A549 (cell line): ENCODE measurements around the gene DNAH7. TPM values are rescaled to one million over a fixed set of nuclear protein-coding genes. Genes with fewer than 3 reads are reported as not detected.

Experiments
- ATAC-seq, 2 experiments: fragments of 200-7000 bp in 1 of 2; fragments of >200 bp in 1 of 2; cut with Nextera tagmentation in 1 of 2; cut with Tn5 transposase in 1 of 2; 3 replicates each; pipeline versions ENCODE4 v1.8.0 to v1.9.1; 2018 to 2020; ENCODE audit warnings: mild to moderate bottlenecking in 1 of 2, moderate library complexity in 1 of 2
- CTCF ChIA-PET: fragments of 300-600 bp; sonication (Branson Sonifier 250); formaldehyde crosslinking; extraction: SDS; loops from one replicate; lab custom pipeline; 2021; ENCODE audit warnings: antibody characterized with exemption, inconsistent platforms; lab: Yijun Ruan, JAX
- POLR2A ChIA-PET: fragments of 350-600 bp; formaldehyde crosslinking; extraction: SDS; loops from one replicate; lab custom pipeline; 2021; ENCODE audit warnings: antibody characterized with exemption, inconsistent platforms; lab: Yijun Ruan, JAX
- DNase-seq, 2 experiments: peaks; one replicate each; pipeline versions ENCODE4 v3.0.0 to v3.0.0-alpha.2; 2011 to 2016; ENCODE audit warnings: low read depth in 1 of 2, low spot score in 1 of 2
- FAIRE-seq: peaks from 2 replicates; lab custom pipeline; 2011; peaks lifted over from hg19 to GRCh38; lab: Jason Lieb, UNC
- H3K27ac ChIP-seq, 2 experiments: fragments of >200 bp; sonication (Bioruptor Twin); formaldehyde crosslinking; 3 replicates each; pipeline ENCODE4 v1.5.1; 2016 to 2017
- H3K4me1 ChIP-seq: fragments of >200 bp; sonication (Bioruptor Twin); formaldehyde crosslinking; 3 replicates; pipeline ENCODE4 v1.6.1; 2016
- H3K4me2 ChIP-seq: fragments of >200 bp; sonication (Bioruptor Twin); formaldehyde crosslinking; 3 replicates; pipeline ENCODE4 v1.6.1; 2016
- H3K4me3 ChIP-seq: fragments of >200 bp; sonication (Bioruptor Twin); formaldehyde crosslinking; 3 replicates; pipeline ENCODE4 v1.5.1; 2016
- H3K9me3 ChIP-seq: fragments of >200 bp; sonication (Bioruptor Twin); formaldehyde crosslinking; 3 replicates; pipeline ENCODE4 v1.6.1; 2016
- CHD2 ChIP-seq: fragments of 150-350 bp; IDR thresholded peaks from 2 replicates; pipeline ENCODE4 v1.6.1; 2014; ENCODE audit warnings: low read length; ENCODE audit not compliant: partially characterized antibody
- EHMT2 ChIP-seq: fragments of 200-600 bp; sonication (generic); IDR thresholded peaks from 2 replicates; pipeline ENCODE4 v1.6.1; 2016; ENCODE audit warnings: antibody characterized with exemption, low read depth, mild to moderate bottlenecking, moderate library complexity
- FOSL2 ChIP-seq, 2 experiments: fragments of 450-650 bp in 1 of 2; fragments of >200 bp in 1 of 2; sonication (Bioruptor Twin) in 1 of 2; formaldehyde crosslinking; IDR thresholded peaks; 2 replicates each; pipeline versions ENCODE4 v1.5.0 to v1.6.1; 2016 to 2020; ENCODE audit warnings: mild to moderate bottlenecking in 1 of 2, moderate library complexity in 1 of 2
- FOXS1 ChIP-seq: fragments of 250-450 bp; sonication (Bioruptor Pico); IDR thresholded peaks from 2 replicates; pipeline ENCODE4 v1.5.0; 2020; ENCODE audit warnings: mild to moderate bottlenecking, moderate library complexity
- GATA3 ChIP-seq: IDR thresholded peaks from 2 replicates; pipeline ENCODE4 v1.6.1; 2012; ENCODE audit warnings: borderline replicate concordance
- HOXA7 ChIP-seq: fragments of 250-450 bp; sonication (Bioruptor Pico); IDR thresholded peaks from 2 replicates; pipeline ENCODE4 v1.5.0; 2020; ENCODE audit warnings: mild to moderate bottlenecking, moderate library complexity
- HOXB13 ChIP-seq: fragments of 250-450 bp; sonication (Bioruptor Pico); IDR thresholded peaks from 2 replicates; pipeline ENCODE4 v1.5.0; 2020; ENCODE audit warnings: low read depth, mild to moderate bottlenecking, moderate library complexity
- MAZ ChIP-seq: fragments of 150-350 bp; IDR thresholded peaks from 2 replicates; pipeline ENCODE4 v1.6.1; 2014; ENCODE audit warnings: antibody characterized with exemption, low read depth, low read length, borderline replicate concordance
- MYC ChIP-seq: IDR thresholded peaks from 2 replicates; pipeline ENCODE4 v1.6.1; 2012; ENCODE audit warnings: mild to moderate bottlenecking, inconsistent platforms, low read length, improper control_type of control experiment, borderline replicate concordance
- NFE2L2 ChIP-seq: fragments of 150-350 bp; conservative IDR thresholded peaks from 2 replicates; pipeline ENCODE4 v1.6.1; 2014; ENCODE audit warnings: low read length
- NPAS2 ChIP-seq: fragments of 250-450 bp; sonication (Bioruptor Pico); IDR thresholded peaks from 2 replicates; pipeline ENCODE4 v1.8.0; 2022; ENCODE audit warnings: mild to moderate bottlenecking, moderate library complexity, borderline replicate concordance
- RCOR1 ChIP-seq: fragments of 150-350 bp; IDR thresholded peaks from 2 replicates; pipeline ENCODE4 v1.6.1; 2014; ENCODE audit warnings: antibody characterized with exemption, low read length, low read depth
- TFCP2L1 ChIP-seq: fragments of 250-450 bp; sonication (Bioruptor Pico); IDR thresholded peaks from 2 replicates; pipeline ENCODE4 v1.5.0; 2021; ENCODE audit warnings: mild to moderate bottlenecking
- TP53 ChIP-seq: fragments of 250-450 bp; sonication (Bioruptor Pico); IDR thresholded peaks from 2 replicates; pipeline ENCODE4 v1.5.0; 2021; ENCODE audit warnings: mild to moderate bottlenecking, moderate library complexity
- ZC3H11A ChIP-seq: fragments of 450-650 bp; IDR thresholded peaks from 2 replicates; pipeline ENCODE4 v1.6.1; 2014; ENCODE audit warnings: antibody characterized with exemption, mild to moderate bottlenecking
- ZFP36 ChIP-seq: fragments of 450-650 bp; IDR thresholded peaks from 2 replicates; pipeline ENCODE4 v1.6.1; 2014; ENCODE audit warnings: borderline replicate concordance; ENCODE audit not compliant: partially characterized antibody
- ZNF302 ChIP-seq: fragments of 250-450 bp; sonication (Bioruptor Pico); IDR thresholded peaks from 2 replicates; pipeline ENCODE4 v1.9.0; 2021; ENCODE audit warnings: inconsistent platforms, mild to moderate bottlenecking, moderate library complexity
- WGBS: methylation state at CpG from one replicate; pipeline ENCODE4 v1.1.6; 2017; ENCODE audit errors: missing lambda C conversion rate; 5-methylcytosine and 5-hydroxymethylcytosine counted together
- polyA plus RNA-seq, 4 experiments: library from polyadenylated mRNA; depleted of rRNA in 3 of 4; stranded (reverse); fragments of >200 nt; fragmentation: RNase III in 1 of 4; extraction: RNeasy Plus Mini Kit Qiagen cat#74134 plus additional on column Dnase treatment in 1 of 4; gene quantifications; 2 replicates in 3 of 4; 3 replicates in 1 of 4; pipeline ENCODE4 v1.2.3, GENCODE V29; 2011 to 2017
- TF ChIP-seq, protein P1 (sequence below): fragments of >200 bp; sonication (Bioruptor Twin); formaldehyde crosslinking; IDR thresholded peaks from 2 replicates; pipeline ENCODE4 v1.6.1; 2016
- TF ChIP-seq, protein P2 (sequence below): fragments of 200-600 bp; sonication (generic); IDR thresholded peaks from 2 replicates; pipeline ENCODE4 v1.6.1; 2016; ENCODE audit warnings: antibody characterized with exemption, mild to moderate bottlenecking, moderate library complexity
- TF ChIP-seq, protein P3 (sequence below): fragments of 150-350 bp; IDR thresholded peaks from 2 replicates; pipeline ENCODE4 v1.6.1; 2014; ENCODE audit warnings: low read depth, mild to moderate bottlenecking, low read length
- TF ChIP-seq, protein P4 (sequence below): IDR thresholded peaks from 2 replicates; pipeline ENCODE4 v1.6.1; 2012
- TF ChIP-seq, protein P5 (sequence below): fragments of 250-450 bp; sonication (Bioruptor Pico); IDR thresholded peaks from 2 replicates; pipeline ENCODE4 v1.5.0; 2021; ENCODE audit warnings: mild to moderate bottlenecking, moderate library complexity, borderline replicate concordance
- TF ChIP-seq, protein P6 (sequence below): fragments of 250-450 bp; sonication (Bioruptor Pico); IDR thresholded peaks from 2 replicates; pipeline ENCODE4 v1.5.0; 2020; ENCODE audit warnings: low read depth, mild to moderate bottlenecking, moderate library complexity
- TF ChIP-seq, protein P7 (sequence below): fragments of >200 bp; sonication (Bioruptor Twin); formaldehyde crosslinking; IDR thresholded peaks from 3 replicates; pipeline ENCODE4 v1.6.1; 2016
- TF ChIP-seq, protein P8 (sequence below): IDR thresholded peaks from 2 replicates; pipeline ENCODE4 v1.6.1; 2012; ENCODE audit warnings: low read depth, borderline replicate concordance

Gene DNAH7
- polyA plus RNA-seq, 2 of the 4 experiments (the other 2 are of a cell fraction): 0.43 to 1.5 TPM

DNA sequence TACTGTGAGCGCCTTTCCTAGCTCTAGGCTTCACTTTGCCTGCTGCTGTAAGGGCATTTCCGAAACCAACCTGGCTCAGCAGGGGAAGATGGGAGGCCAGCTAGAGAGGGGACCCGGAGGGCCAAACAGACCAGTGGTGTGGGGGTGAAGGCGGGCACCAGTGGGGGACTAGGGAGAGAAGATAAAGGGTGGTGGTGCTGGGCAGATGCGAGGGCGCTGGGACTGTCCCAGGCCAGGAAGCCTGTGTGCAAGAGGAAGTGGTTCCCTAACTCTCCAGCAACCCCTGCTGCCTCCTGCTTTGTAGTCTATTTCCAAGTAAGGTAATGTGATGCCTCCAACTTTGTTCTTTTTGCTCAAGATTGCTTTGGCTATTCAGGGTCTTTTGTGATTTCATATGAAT, 73.1 kb downstream of the DNAH7 start:
- no peak for ATAC-seq
- ChIA-PET CTCF (no interaction called here), POLR2A (no interaction called here)
- WGBS: 64% methylated on average over 6 of the region's 6 CpGs
- Histone ChIP-seq H3K4me1 (no peaks in the 10 kb centered on the region), H3K4me3 (no peak overlapping the region), H3K4me2 (no peak overlapping the region), H3K27ac (no peak overlapping the region), H3K9me3 (no peaks in the 10 kb centered on the region)
- no peak for DNase-seq
- TF ChIP-seq TFCP2L1 (no peak), EHMT2 (no peak), ZC3H11A (no peak), CHD2 (no peak), RCOR1 (no peak), NPAS2 (CRISPR knock-in tag) (no peak), ZNF302 (CRISPR knock-in tag) (no peak), TP53 (no peak), MAZ (no peak), GATA3 (no peak), HOXA7 (CRISPR knock-in tag) (no peak), HOXB13 (CRISPR knock-in tag) (no peak), MYC (no peak), FOSL2 (IDR thresholded peaks at IDR 0.05) (no peak), FOSL2 (CRISPR knock-in tag; IDR thresholded peaks at IDR 0.05) (no peak), ZFP36 (no peak)
- TF ChIP-seq, protein P1, sequence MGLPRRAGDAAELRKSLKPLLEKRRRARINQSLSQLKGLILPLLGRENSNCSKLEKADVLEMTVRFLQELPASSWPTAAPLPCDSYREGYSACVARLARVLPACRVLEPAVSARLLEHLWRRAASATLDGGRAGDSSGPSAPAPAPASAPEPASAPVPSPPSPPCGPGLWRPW: no peak
- TF ChIP-seq, protein P2, sequence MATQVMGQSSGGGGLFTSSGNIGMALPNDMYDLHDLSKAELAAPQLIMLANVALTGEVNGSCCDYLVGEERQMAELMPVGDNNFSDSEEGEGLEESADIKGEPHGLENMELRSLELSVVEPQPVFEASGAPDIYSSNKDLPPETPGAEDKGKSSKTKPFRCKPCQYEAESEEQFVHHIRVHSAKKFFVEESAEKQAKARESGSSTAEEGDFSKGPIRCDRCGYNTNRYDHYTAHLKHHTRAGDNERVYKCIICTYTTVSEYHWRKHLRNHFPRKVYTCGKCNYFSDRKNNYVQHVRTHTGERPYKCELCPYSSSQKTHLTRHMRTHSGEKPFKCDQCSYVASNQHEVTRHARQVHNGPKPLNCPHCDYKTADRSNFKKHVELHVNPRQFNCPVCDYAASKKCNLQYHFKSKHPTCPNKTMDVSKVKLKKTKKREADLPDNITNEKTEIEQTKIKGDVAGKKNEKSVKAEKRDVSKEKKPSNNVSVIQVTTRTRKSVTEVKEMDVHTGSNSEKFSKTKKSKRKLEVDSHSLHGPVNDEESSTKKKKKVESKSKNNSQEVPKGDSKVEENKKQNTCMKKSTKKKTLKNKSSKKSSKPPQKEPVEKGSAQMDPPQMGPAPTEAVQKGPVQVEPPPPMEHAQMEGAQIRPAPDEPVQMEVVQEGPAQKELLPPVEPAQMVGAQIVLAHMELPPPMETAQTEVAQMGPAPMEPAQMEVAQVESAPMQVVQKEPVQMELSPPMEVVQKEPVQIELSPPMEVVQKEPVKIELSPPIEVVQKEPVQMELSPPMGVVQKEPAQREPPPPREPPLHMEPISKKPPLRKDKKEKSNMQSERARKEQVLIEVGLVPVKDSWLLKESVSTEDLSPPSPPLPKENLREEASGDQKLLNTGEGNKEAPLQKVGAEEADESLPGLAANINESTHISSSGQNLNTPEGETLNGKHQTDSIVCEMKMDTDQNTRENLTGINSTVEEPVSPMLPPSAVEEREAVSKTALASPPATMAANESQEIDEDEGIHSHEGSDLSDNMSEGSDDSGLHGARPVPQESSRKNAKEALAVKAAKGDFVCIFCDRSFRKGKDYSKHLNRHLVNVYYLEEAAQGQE: no peak
- TF ChIP-seq, protein P3, sequence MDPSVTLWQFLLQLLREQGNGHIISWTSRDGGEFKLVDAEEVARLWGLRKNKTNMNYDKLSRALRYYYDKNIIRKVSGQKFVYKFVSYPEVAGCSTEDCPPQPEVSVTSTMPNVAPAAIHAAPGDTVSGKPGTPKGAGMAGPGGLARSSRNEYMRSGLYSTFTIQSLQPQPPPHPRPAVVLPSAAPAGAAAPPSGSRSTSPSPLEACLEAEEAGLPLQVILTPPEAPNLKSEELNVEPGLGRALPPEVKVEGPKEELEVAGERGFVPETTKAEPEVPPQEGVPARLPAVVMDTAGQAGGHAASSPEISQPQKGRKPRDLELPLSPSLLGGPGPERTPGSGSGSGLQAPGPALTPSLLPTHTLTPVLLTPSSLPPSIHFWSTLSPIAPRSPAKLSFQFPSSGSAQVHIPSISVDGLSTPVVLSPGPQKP: no peak
- TF ChIP-seq, protein P4, sequence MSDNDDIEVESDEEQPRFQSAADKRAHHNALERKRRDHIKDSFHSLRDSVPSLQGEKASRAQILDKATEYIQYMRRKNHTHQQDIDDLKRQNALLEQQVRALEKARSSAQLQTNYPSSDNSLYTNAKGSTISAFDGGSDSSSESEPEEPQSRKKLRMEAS: no peak
- TF ChIP-seq, protein P5, sequence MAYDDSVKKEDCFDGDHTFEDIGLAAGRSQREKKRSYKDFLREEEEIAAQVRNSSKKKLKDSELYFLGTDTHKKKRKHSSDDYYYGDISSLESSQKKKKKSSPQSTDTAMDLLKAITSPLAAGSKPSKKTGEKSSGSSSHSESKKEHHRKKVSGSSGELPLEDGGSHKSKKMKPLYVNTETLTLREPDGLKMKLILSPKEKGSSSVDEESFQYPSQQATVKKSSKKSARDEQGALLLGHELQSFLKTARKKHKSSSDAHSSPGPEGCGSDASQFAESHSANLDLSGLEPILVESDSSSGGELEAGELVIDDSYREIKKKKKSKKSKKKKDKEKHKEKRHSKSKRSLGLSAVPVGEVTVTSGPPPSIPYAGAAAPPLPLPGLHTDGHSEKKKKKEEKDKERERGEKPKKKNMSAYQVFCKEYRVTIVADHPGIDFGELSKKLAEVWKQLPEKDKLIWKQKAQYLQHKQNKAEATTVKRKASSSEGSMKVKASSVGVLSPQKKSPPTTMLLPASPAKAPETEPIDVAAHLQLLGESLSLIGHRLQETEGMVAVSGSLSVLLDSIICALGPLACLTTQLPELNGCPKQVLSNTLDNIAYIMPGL (CRISPR knock-in tag): no peak
- FAIRE-seq: no peak

DNA sequence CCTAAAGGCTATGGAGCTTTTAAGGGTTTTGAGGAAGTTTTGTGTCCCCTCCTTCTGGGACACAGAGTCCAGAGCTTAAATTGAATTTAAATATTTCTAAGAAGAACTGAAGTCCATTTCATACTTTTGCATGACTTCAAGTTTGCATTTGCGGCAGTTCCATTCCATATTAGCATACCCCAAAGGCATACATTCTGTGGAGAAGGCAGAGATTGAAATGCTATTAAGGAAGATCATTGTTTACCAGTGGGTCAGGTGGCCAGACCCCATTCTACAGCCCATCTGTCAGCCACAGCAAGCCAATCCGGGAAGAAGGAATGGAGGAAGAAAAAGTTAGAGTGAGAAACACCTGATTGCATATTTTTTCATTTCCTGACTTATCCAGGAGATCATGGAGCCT, 75.0 kb downstream of the DNAH7 start:
- H3K9me3 ChIP-seq: no peaks in the 10 kb centered on the region
- FAIRE-seq: no peak
- DNase-seq: no peak
- no peak overlapping the region for H3K27ac ChIP-seq
- no peak for ATAC-seq
- no peak overlapping the region for H3K4me3 ChIP-seq
- CTCF ChIA-PET: interaction anchor here (1.1 kb wide), 1 partner anchor 17 kb away, joined by 3 read pairs; no protein-coding TSS in a partner anchor
- no peak overlapping the region for H3K4me2 ChIP-seq
- H3K4me1 ChIP-seq: no peaks in the 10 kb centered on the region
- POLR2A ChIA-PET: no interaction called here
- 65% methylated on average over 2 of the region's 2 CpGs for WGBS
- TF ChIP-seq, protein P3: no peak
- TF ChIP-seq ZNF302 (CRISPR knock-in tag) (no peak), FOXS1 (CRISPR knock-in tag) (no peak), ZC3H11A (no peak), NFE2L2 (no peak), CHD2 (no peak)
- TF ChIP-seq, protein P6, sequence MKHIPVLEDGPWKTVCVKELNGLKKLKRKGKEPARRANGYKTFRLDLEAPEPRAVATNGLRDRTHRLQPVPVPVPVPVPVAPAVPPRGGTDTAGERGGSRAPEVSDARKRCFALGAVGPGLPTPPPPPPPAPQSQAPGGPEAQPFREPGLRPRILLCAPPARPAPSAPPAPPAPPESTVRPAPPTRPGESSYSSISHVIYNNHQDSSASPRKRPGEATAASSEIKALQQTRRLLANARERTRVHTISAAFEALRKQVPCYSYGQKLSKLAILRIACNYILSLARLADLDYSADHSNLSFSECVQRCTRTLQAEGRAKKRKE: no peak
- TF ChIP-seq, protein P7, sequence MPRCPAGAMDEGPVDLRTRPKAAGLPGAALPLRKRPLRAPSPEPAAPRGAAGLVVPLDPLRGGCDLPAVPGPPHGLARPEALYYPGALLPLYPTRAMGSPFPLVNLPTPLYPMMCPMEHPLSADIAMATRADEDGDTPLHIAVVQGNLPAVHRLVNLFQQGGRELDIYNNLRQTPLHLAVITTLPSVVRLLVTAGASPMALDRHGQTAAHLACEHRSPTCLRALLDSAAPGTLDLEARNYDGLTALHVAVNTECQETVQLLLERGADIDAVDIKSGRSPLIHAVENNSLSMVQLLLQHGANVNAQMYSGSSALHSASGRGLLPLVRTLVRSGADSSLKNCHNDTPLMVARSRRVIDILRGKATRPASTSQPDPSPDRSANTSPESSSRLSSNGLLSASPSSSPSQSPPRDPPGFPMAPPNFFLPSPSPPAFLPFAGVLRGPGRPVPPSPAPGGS: no peak
- TF ChIP-seq, protein P8, sequence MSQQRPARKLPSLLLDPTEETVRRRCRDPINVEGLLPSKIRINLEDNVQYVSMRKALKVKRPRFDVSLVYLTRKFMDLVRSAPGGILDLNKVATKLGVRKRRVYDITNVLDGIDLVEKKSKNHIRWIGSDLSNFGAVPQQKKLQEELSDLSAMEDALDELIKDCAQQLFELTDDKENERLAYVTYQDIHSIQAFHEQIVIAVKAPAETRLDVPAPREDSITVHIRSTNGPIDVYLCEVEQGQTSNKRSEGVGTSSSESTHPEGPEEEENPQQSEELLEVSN: no peak
